NCI-H69 (cell line): ENCODE results near the gene ANGPT4.
"Not testable (repeated sequence)": the region's sequence is repeated elsewhere in the genome, so short reads cannot be mapped to it uniquely, and the experiment has no call there.

Experiments used
- DNase-seq: peaks from one replicate; lab custom pipeline; 2025; lab: John Stamatoyannopoulos, UW

Gene ANGPT4

GRCh38 chr20:844473-845225, 71.5 kb downstream of the ANGPT4 start:
- peak; percentile 98 for DNase-seq

- peak; percentile 42 for DNase-seq
These were observed 72.2 kb downstream of the ANGPT4 start for GRCh38 chr20:843912-844311.

GRCh38 chr20:842547-842940, 73.6 kb downstream of the ANGPT4 start:
- peak; percentile 29 for DNase-seq

DNA sequence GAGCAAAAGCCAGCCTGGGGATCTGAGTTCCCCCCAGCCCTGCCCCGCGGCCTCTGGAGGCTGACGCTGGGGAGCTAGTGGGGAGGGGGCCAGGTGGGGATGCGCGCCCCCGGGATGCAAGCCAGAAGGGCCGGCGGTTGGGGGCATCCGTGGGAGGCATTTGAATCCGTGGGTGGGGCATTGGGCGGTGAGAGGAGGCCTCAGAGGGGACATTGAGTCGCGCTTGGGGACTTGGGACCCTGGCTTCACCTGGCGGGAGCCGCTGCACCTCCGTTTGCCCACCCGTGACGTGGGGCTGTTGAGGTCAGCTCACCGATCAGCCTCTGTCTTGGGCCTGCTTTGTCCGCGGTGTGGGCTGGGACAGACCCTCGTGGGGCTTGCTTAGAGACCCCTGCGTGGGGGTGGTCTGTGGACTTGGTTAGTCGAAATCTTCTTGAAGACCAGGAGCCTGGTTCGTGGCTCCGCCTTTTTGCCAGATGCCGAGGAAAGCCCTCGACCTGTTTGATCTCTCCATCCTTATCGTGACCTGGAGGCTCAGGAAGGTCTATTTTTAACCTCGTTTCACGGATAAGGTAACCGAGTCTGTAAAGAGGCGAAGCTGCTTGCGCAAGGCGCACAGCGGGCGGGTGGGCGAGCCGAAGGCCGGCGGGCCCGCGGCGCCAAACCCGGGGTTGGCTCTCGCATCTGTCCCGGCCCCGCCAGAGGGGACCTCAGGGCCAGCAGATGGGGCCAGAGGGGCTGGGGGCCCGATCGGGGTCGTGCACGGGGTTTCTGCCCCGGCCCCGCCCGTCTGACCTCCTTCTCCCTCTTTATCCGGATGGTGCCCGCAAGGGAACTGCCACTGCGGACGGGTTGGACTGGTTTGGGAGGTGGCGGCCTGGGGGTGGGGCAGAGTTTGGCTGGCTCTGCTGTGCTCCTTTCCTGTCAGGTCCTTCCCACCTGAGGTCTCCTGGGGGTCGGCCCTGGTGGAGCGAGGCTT, 74.3 kb downstream of the ANGPT4 start:
- peak; percentile 52 for DNase-seq

DNA sequence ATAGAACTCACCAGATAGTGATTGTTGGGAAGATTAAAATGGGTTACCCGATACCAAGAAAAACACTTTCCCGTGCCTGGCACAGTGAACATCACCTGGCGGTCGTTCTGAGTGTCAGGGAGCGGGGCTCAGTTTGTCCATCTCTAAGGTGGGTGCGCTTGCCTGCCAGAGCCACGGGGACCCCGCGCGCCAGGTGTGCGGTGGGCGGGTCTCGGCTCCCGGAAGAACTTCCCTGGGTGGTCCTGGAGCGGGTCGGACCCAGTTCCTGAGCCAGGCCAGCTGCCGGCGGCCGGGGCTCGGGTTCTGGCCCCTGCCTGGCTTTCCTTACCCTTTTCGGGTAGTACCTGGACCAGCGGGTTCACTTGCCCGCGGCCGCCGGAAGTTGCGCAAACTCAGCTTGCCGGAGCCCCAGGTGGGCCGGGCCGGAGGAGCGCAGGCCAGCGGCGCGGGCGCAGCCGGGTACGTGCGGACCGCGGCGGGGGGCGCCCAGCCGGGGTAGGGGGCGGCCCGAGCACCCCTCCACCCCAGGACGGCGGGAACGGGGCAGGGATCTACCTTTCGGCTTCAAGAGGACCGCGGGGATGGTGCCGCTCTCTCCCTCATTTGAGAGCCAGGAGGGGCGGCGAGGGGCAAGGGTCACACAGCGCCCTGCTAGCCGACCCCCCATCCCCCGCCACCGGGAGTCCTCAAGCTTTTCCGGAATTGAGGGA, 75.1 kb downstream of the ANGPT4 start:
- DNase-seq: peak; percentile 81

- DNase-seq: no peak
These were observed 75.7 kb downstream of the ANGPT4 start for GRCh38 chr20:840503-840857.

- DNase-seq: no peak
These were observed 76.5 kb downstream of the ANGPT4 start for GRCh38 chr20:839626-840025.

DNA sequence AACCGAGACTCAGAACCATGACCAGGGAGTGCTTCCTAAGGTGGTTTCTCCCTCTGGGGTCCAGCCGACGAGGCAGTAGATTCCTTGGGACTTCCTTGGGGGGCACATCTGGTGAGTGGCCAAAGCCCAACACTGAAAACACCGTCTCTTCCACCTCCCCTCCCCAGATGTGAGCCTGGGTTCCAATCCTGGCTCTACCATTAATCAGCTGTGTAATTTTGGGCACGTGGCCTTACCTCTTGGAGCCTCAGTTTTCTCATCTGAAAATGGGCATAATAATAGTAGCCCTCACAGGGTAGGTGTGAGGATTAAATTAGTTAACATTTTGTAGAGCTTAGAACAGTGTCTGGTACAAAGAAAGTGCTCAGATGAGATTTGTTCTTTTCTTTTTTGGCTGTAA, 77.1 kb downstream of the ANGPT4 start:
- no peak for DNase-seq

- no peak for DNase-seq
These were observed 79.9 kb downstream of the ANGPT4 start for GRCh38 chr20:836190-836589.

GRCh38 chr20:835608-836045, 80.5 kb downstream of the ANGPT4 start:
- peak; percentile 81 for DNase-seq

DNA sequence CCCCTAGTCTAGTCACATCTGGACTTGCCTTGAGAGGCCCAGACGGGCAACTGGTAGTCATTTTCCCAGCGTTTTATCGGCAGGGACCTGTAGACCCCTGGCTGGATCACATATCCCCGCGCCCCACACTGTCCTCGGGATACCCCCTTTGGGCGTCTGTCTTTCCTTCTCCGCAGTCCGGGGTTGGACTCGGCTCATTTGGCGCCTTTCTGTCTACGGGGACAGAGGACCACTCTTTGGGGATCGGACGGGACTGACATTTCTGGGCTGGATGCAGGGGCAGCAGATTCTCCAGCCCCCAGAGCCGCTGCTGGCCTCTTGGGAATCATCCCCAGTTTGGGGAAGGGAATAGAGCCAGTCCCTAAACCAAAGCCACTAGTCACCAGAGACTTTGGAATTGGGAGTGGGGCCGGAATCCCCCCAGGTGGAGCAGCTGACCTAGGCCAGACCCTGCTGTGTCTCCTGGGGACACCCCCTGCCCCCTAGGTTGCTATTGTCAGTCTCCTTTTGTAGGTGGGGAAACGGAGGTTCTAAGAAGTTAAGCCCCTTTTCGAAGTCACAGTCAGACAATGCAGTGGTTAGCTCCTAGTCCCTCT, 81.9 kb downstream of the ANGPT4 start:
- DNase-seq: peak; percentile 42

DNA sequence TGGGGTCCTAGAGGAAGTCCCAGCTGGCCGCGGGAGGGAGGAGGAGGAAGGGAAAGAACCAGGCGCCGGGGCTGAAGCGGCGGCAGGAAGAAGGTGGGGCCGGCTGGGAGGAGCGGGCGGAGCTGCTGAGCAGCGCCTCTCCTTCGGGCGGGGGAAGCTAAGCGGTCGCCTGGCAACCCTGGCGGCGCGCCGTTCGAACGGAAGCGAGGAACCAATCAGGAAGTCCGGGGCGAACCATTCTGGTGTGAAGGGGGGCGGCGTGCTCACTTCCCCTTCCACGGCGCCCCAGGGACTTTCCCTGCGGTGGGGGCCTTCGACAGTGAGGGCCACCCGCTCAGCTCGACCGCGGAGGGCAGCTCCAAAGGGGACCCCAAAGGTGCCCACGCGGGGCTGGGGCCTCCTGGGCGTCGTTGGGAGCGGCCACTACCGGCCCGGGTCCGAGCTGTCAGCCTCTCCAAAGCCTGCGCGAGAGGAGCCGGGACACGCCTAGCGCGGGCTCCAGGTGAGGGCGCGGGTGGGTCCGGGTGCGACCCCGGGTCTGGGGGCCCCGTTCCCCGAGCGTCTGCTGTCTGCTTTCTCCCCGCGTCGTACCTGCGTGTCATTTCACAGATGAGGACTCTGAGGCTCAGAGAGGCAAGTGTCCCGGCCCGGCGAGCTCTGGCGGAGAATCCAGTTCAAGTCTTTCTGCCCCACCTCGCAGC, 82.5 kb downstream of the ANGPT4 start, which contains the start of gene FAM110A:
Gene FAM110A (plus strand): TSS at position 266 of the 701 bp plus-strand sequence. CDS start 11,090 bp downstream, outside the sequence.
- peak; percentile 99 for DNase-seq

DNA sequence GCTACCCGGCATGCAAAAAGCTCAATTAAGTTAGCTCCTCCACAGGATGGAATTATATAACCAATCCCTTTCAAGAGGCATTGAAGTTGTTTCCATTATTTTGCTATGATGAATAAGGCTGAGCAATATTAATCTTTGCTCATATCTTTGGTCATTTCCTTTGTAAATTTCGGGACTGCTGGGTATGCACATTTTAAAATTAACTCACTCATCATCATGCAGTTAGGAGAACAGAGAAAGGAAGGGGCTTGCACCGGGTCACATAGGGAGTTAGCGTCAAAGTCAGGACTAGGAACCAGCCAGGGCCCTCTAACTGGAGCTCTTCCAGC, 83.0 kb downstream of the ANGPT4 start:
- DNase-seq: no peak

GRCh38 chr20:831956-832355, 84.2 kb downstream of the ANGPT4 start:
- no peak for DNase-seq

- no peak for DNase-seq
These were observed 84.9 kb downstream of the ANGPT4 start for GRCh38 chr20:831251-831650.

DNA sequence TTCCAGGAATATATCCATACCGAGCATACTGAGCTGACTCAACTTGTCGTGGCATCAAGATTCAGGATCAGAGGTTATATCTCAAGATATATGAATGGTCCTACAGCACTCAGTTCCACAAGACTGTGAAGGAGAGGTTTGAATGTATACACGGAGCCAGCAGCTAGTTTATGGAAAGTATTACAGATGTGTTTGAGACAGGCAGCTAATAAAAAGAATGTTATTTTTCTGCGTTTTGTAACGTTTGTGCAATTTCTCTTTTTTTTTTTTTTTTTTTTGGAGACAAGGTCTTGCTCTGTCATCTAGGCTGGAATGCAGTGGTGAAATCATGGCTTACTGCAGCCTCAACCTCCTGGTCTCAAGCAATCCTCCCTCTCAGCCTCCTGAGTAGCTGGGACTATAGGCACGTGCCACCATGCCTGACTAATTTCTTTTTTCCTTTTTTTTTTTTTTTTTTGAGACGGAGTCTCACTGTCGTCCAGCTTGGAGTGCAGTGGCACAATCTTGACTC, 86.1 kb downstream of the ANGPT4 start:
- no peak for DNase-seq

DNA sequence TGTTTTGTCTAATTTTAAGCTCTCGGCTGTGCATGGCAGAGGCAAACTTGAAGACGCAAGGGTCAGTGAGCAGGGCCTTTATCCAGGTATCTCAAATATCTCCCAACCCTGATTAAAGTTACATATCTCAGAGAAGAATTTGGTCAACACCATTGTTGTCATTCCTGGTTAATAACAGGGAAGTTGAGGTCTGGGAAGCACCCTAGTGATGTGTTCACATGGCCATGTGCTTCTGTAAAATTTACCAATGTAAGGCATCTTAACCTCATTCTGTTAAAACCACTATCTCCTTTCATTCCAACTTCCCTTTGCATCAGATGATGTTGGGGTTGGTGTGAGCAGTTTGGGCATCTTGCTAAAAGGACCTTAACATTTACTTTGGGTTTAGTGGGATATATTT, 86.6 kb downstream of the ANGPT4 start:
- no peak for DNase-seq

- DNase-seq: peak; percentile 54
These were observed 87.1 kb downstream of the ANGPT4 start for GRCh38 chr20:828987-829386.

- DNase-seq: not testable (repeated sequence)
These were observed 88.2 kb downstream of the ANGPT4 start for GRCh38 chr20:827981-828380.

- DNase-seq: peak; percentile 47
These were observed 89.3 kb downstream of the ANGPT4 start for GRCh38 chr20:826695-827323.
